Measurements from ENCODE around the gene MAGI2.

Gene MAGI2

DNA sequence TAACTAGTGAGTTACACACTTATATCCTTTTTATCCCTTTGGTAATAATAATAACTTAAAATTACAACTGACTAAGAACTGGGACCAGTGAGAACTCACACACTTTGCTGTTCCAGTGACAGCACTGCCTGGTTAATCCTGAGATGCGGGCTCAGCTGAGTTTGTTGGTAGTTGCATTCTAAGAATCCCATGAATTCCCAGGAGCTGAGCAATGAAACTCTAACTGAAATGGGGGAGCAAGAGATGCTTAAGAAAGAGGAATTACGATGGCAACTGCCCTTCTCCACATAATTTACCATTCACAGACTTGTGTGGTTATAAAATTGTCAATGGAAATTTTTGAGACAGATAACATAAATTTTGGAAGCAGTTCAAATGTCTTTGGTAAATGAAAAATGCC lies 659.4 kb downstream of the MAGI2 start:
- Histone ChIP-seq H3K9me3 (ENCODE audit: insufficient read depth, low read length, severe bottlenecking) (no peaks in the 10 kb centered on the region), H3K9ac (ENCODE audit: low read depth, low read length) (no peak overlapping the region), H3K4me2 (ENCODE audit: insufficient read depth, low read length) (no peak overlapping the region), H3K27me3 (ENCODE audit: insufficient read depth, low read length, poor library complexity) (no peaks in the 10 kb centered on the region), H3K36me3 (ENCODE audit: insufficient read depth, low read length) (no peaks in the 10 kb centered on the region), H2AFZ (ENCODE audit: low read depth, low read length) (no peak overlapping the region), H3K27ac (ENCODE audit: low read length) (no peak overlapping the region), H3K79me2 (ENCODE audit: insufficient read depth, low read length) (no peaks in the 10 kb centered on the region), H3K4me3 (ENCODE audit: low read depth in 1 of 2, low read length in 2 of 2) (no peak overlapping the region), H4K20me1 (ENCODE audit: insufficient read depth, low read length) (no peaks in the 10 kb centered on the region), H3K4me1 (ENCODE audit: insufficient read depth, low read length) (no peaks in the 10 kb centered on the region)
- no peak for ATAC-seq (ENCODE audit: insufficient read depth, low read depth)
- TF ChIP-seq CTCF (IDR thresholded peaks at IDR 0.05; ENCODE audit: borderline replicate concordance, extremely low read depth, low read length, poor library complexity, severe bottlenecking) = no peak
- no peak for TF ChIP-seq EZH2 (IDR thresholded peaks at IDR 0.05; ENCODE audit: borderline replicate concordance, low read depth, low read length, severe bottlenecking)
- DNase-seq = no peak

GRCh38 chr7:78792624-78793023 lies 660.8 kb downstream of the MAGI2 start:
- Histone ChIP-seq H3K4me1 (ENCODE audit: insufficient read depth, low read length) (no peaks in the 10 kb centered on the region), H3K9me3 (ENCODE audit: insufficient read depth, low read length, severe bottlenecking) (no peaks in the 10 kb centered on the region), H3K27me3 (ENCODE audit: insufficient read depth, low read length, poor library complexity) (no peaks in the 10 kb centered on the region), H3K79me2 (ENCODE audit: insufficient read depth, low read length) (no peaks in the 10 kb centered on the region), H3K4me3 (ENCODE audit: low read depth in 1 of 2, low read length in 2 of 2) (no peak overlapping the region), H3K4me2 (ENCODE audit: insufficient read depth, low read length) (no peak overlapping the region), H2AFZ (ENCODE audit: low read depth, low read length) (no peak overlapping the region), H3K27ac (ENCODE audit: low read length) (no peak overlapping the region), H4K20me1 (ENCODE audit: insufficient read depth, low read length) (no peaks in the 10 kb centered on the region), H3K9ac (ENCODE audit: low read depth, low read length) (no peak overlapping the region), H3K36me3 (ENCODE audit: insufficient read depth, low read length) (no peaks in the 10 kb centered on the region)
- DNase-seq (no peak), ATAC-seq (ENCODE audit: insufficient read depth, low read depth) (no peak)
- TF ChIP-seq CTCF (IDR thresholded peaks at IDR 0.05; ENCODE audit: borderline replicate concordance, extremely low read depth, low read length, poor library complexity, severe bottlenecking) (no peak), EZH2 (IDR thresholded peaks at IDR 0.05; ENCODE audit: borderline replicate concordance, low read depth, low read length, severe bottlenecking) (no peak)

- no peak overlapping the region for H3K4me2 ChIP-seq (ENCODE audit: insufficient read depth, low read length)
- TF ChIP-seq EZH2 (IDR thresholded peaks at IDR 0.05; ENCODE audit: borderline replicate concordance, low read depth, low read length, severe bottlenecking) (no peak), CTCF (IDR thresholded peaks at IDR 0.05; ENCODE audit: borderline replicate concordance, extremely low read depth, low read length, poor library complexity, severe bottlenecking) (no peak)
Measured at GRCh38 chr7:78792006-78792405, 661.5 kb downstream of the MAGI2 start.

DNA sequence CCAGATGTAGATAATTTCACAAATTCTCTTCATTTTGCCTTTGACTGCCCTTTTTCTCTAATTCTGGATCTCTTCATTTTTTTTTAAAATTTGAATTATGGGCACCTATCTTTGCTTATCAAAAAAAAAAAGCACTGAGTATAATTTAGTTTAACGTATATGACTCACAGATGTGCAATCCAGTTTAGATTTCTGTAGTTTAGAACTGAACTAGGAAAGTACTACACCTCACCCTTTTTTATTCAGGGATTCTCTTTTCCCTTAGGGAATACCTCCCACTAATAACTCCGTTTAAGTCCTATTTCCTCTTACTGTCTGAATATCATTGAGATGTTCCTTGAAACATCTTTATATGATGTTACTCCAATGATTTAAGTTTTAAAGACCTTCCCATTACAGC lies 665.0 kb downstream of the MAGI2 start:
- H4K20me1 ChIP-seq (ENCODE audit: insufficient read depth, low read length) = no peaks in the 10 kb centered on the region
- H2AFZ ChIP-seq (ENCODE audit: low read depth, low read length) = no peak overlapping the region
- H3K79me2 ChIP-seq (ENCODE audit: insufficient read depth, low read length) = no peaks in the 10 kb centered on the region
- H3K27ac ChIP-seq (ENCODE audit: low read length) = no peak overlapping the region
- no peak overlapping the region for H3K4me2 ChIP-seq (ENCODE audit: insufficient read depth, low read length)
- DNase-seq = no peak
- H3K9ac ChIP-seq (ENCODE audit: low read depth, low read length) = no peak overlapping the region
- H3K4me3 ChIP-seq (ENCODE audit: low read depth in 1 of 2, low read length in 2 of 2) = no peak overlapping the region
- no peak for TF ChIP-seq EZH2 (IDR thresholded peaks at IDR 0.05; ENCODE audit: borderline replicate concordance, low read depth, low read length, severe bottlenecking)
- ATAC-seq (ENCODE audit: insufficient read depth, low read depth) = no peak
- no peaks in the 10 kb centered on the region for H3K4me1 ChIP-seq (ENCODE audit: insufficient read depth, low read length)
- no peaks in the 10 kb centered on the region for H3K27me3 ChIP-seq (ENCODE audit: insufficient read depth, low read length, poor library complexity)
- H3K36me3 ChIP-seq (ENCODE audit: insufficient read depth, low read length) = no peaks in the 10 kb centered on the region
- no peaks in the 10 kb centered on the region for H3K9me3 ChIP-seq (ENCODE audit: insufficient read depth, low read length, severe bottlenecking)

More at GRCh38 chr7:78792006-78792405, 661.5 kb downstream of the MAGI2 start:
- H2AFZ ChIP-seq (ENCODE audit: low read depth, low read length) = no peak overlapping the region
- no peak for DNase-seq
- no peaks in the 10 kb centered on the region for H4K20me1 ChIP-seq (ENCODE audit: insufficient read depth, low read length)
- H3K27ac ChIP-seq (ENCODE audit: low read length) = no peak overlapping the region
- H3K79me2 ChIP-seq (ENCODE audit: insufficient read depth, low read length) = no peaks in the 10 kb centered on the region
- H3K4me1 ChIP-seq (ENCODE audit: insufficient read depth, low read length) = no peaks in the 10 kb centered on the region
- H3K36me3 ChIP-seq (ENCODE audit: insufficient read depth, low read length) = no peaks in the 10 kb centered on the region
- no peak for ATAC-seq (ENCODE audit: insufficient read depth, low read depth)
- no peaks in the 10 kb centered on the region for H3K9me3 ChIP-seq (ENCODE audit: insufficient read depth, low read length, severe bottlenecking)
- no peak overlapping the region for H3K4me3 ChIP-seq (ENCODE audit: low read depth in 1 of 2, low read length in 2 of 2)
- no peak overlapping the region for H3K9ac ChIP-seq (ENCODE audit: low read depth, low read length)
- H3K27me3 ChIP-seq (ENCODE audit: insufficient read depth, low read length, poor library complexity) = no peaks in the 10 kb centered on the region

Data from DND-41 (cell line).